GM21737 (cell line): Measurements from ENCODE around the gene FBXO24.
"Not testable (repeated sequence)": the region's sequence is repeated elsewhere in the genome, so short reads cannot be mapped to it uniquely, and the experiment has no call there.

ENCODE experiments used
- ATAC-seq: cut with Tn5 transposase; IDR thresholded peaks from one replicate; pipeline ENCODE4 v1.9.1; 2021; ENCODE audit warnings: mild to moderate bottlenecking, moderate library complexity; ENCODE audit not compliant: unreplicated experiment

FBXO24 gene, protein sequence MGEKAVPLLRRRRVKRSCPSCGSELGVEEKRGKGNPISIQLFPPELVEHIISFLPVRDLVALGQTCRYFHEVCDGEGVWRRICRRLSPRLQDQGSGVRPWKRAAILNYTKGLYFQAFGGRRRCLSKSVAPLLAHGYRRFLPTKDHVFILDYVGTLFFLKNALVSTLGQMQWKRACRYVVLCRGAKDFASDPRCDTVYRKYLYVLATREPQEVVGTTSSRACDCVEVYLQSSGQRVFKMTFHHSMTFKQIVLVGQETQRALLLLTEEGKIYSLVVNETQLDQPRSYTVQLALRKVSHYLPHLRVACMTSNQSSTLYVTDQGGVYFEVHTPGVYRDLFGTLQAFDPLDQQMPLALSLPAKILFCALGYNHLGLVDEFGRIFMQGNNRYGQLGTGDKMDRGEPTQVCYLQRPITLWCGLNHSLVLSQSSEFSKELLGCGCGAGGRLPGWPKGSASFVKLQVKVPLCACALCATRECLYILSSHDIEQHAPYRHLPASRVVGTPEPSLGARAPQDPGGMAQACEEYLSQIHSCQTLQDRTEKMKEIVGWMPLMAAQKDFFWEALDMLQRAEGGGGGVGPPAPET

DNA sequence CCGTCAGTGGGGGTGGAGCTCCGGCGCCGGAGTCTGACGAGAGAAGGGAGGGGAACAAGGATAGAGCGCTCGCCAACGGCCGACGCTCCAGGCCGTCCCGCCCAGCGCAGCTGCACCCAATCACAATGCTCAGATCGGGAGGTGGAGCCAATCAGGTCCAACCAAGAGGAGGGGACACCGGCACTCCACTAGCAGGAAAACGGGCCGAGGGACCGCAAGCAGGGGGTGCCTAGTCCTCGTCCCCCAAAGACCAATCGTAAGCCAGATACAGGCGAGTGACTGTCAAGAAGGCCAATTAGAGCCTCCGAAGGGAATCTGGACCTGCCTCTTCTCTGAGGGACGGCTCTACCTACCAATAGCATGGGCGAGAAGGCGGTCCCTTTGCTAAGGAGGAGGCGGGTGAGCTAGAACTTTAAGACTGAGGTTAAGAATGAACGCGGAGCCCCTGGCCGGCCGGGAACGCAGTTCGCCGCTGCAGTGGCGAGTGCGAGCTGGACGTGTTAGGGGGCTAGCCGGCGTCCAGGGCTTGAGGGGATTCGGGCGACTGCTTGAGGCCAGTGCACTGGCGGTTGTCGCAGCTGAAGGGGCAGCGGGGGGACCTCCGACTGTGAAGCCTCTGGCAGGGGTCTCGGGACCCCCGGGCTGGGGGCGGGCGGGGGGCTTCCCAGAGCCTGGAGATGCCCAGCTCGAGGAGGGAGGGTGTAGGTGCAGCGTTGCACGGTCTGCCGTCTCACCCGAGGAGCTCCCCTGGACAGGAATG is at the start of gene FBXO24:
TSS of gene FBXO24 (plus strand) at position 63 of the 760 bp plus-strand sequence. CDS start at position 361, 298 bp downstream.
- peak; percentile 77 for ATAC-seq

- ATAC-seq: not testable (repeated sequence)
Observed at GRCh38 chr7:100536695-100537094, 49.4 kb upstream of the FBXO24 start.

- ATAC-seq: no peak
Observed at GRCh38 chr7:100538348-100538653, 47.8 kb upstream of the FBXO24 start.

DNA sequence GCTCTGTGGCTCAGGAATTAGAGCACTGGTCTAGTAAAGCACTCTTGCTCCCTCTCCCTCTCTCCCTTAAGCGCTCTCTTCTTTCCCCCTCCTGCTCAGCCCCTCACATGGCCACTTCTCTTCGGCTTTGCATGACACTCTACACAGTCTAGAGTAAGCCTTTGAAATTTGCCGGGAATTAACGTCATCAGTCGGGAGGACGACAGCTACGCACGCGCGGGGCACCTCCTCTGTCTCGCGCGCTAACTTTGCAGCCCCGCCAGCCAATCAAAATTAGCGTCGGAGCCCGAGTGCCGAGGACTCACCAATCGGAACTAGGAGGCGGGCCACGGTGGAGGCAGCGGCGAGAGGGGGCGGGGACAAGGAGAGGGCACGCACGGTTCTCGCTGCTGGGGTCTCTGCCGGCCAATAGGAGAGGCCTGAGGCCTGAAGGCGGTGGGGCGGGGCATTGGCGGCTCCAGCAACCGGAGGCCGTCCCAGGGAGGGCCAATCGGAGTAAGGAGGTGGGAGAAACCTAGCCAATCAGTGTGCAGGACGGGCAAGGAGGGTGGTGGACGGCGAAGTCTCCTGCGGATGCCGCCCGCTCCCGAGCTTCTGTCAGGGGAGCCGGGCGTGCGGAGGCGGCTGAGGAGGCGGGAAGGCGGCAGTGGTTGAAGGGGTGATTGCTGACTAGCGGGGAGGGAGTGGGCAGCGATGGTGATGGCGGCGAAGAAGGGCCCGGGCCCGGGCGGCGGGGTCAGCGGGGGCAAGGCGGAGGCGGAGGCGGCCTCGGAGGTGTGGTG is 47.3 kb upstream of the FBXO24 start, which contains the start of gene AGFG2:
TSS of gene AGFG2 (plus strand) at position 550 of the 782 bp plus-strand sequence. CDS start at position 694, 144 bp downstream.
- peak; percentile 94 for ATAC-seq

GRCh38 chr7:100539436-100540006 is 46.6 kb upstream of the FBXO24 start:
- no peak for ATAC-seq

DNA sequence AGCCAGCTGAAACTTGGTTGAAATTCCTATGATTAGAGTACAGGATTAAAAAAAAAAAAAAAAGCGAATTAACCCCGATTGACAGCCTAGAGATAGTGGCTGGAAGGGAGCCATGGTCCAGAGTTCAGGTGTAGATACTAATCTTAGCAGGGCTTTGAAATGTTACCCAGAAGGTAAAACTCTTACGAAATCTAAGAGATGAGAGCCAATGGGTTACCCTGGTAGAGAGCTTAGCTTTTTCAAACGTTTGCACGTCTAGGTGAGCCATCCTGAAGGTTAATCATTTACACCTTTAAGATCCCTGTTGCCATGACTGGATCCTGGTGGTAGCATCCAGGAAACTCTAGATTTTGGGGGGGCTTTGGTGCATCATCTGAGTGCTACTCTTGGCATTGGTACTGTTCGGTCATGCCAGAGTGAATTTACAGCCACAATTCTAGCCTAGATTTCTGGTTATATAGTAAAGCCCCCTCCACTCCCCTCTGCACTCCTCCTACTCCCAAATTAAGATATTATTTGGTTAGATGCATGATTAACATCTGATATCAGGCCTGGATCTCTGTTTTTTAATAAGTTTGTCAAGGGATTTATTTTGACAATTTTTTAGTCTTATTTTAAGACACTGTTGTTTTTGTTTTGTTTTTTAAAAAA is 45.9 kb upstream of the FBXO24 start:
- no peak for ATAC-seq

DNA sequence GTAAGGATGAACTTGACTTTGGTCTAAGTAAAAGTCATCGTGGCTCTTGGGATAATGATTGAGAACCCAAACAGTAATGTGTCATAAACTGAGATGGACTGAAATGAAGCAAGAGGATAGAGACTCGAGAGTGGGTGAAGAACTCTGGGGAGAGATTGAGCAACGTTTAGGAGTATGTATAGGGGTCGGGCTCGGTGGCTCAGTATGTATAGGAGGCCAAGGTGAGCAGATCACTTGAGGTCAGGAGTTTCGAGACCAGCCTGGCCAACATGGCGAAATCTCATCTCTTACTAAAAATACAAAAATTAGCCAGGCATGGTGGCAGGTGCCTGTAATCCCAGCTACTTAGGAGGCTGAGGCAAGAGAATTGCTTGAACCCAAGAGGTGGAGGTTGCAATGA is 44.8 kb upstream of the FBXO24 start:
- not testable (repeated sequence) for ATAC-seq

DNA sequence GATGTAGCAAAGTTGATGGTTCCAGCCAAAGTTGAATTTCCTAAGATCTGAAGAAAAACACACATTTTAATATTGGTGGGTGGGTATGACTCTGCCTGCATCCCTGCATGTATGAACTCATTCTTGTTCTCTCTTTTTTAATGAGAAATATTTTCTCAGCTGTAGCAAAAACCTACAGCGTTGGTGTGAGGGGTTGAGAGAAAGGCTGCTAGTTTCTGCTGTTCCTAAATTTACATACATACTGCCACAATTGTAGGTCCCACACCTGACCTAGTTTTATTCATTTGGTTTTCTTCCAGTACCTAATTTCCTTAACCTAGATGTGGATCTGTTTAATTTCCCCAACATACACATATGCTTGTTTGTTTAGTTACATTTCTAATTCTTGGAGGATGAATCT is 42.5 kb upstream of the FBXO24 start:
- no peak for ATAC-seq

DNA sequence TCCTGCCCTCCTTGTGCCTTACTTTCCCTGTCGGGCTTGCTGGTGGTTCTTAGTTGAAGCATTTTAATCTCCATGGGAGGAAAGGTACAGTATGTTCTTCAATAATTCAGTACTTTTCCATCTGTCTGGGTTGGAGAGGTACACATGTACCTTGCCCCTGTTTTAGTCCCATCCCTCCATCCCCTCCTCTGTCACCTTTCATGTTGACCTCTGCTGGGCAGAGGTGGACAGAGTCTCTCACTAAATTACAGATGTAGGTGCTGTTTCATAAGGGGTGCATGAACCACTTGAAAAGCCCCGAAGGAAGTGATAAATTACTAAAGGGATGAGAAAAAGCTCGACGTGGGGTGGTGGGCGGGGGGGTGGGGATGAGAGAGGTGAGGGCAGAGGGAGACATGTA is 41.7 kb upstream of the FBXO24 start:
- ATAC-seq: no peak

DNA sequence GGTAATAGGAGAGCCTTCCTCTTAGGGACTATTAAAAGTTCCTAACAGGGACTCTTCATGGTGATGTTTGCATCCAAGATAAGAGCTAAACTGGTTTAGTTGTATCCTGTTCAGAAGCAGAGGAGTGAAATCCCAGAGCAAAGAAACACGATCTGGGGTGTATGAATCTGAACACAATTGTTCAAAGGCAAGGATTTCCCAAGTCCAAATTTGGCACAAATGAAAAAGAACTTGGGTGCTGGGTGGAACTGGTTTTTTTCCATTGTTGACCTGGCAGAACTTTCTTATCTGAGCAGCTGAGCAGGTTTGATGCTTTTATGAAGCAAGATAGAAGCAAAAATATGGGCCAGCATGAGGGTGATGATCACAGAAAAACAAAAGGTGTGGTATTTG is 41.2 kb upstream of the FBXO24 start:
- no peak for ATAC-seq

DNA sequence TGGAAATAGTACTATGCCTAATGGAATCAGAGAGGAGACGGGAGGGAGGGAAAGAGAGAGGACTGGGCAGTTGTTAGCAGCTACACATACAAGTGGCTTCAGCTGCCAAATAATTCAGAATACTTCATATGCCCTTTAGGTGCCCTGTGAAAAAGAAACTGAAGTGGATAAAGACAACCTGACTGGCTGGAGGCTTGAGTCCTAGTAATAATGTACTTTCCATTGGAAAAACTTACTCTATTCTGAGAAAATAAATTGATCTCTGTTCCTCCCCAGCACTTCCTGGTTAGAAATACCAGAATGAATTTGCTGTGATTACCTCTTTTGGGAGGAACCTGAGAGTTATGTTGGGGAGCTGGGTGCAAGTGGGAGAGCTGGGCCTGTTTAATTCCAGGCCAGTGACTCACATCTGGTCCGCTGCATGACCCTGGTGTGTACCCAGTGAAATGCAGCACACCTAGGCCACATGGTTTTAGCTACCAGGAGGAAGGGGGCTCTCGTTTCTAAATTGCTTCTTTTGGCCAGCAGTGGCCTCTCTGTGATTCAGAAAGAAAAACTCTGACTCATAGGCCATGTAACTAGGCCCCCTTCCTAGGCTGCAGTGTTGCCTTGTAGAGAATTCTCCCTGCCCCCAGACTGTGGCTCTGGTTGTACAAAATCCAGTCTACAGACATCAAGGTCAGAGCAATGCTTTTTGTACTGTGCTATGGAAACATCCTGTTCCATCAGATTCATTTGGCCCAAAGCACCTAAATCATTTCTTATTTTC is 40.6 kb upstream of the FBXO24 start:
- peak; percentile 52 for ATAC-seq

GRCh38 chr7:100546129-100546925 is 39.8 kb upstream of the FBXO24 start:
- no peak for ATAC-seq

DNA sequence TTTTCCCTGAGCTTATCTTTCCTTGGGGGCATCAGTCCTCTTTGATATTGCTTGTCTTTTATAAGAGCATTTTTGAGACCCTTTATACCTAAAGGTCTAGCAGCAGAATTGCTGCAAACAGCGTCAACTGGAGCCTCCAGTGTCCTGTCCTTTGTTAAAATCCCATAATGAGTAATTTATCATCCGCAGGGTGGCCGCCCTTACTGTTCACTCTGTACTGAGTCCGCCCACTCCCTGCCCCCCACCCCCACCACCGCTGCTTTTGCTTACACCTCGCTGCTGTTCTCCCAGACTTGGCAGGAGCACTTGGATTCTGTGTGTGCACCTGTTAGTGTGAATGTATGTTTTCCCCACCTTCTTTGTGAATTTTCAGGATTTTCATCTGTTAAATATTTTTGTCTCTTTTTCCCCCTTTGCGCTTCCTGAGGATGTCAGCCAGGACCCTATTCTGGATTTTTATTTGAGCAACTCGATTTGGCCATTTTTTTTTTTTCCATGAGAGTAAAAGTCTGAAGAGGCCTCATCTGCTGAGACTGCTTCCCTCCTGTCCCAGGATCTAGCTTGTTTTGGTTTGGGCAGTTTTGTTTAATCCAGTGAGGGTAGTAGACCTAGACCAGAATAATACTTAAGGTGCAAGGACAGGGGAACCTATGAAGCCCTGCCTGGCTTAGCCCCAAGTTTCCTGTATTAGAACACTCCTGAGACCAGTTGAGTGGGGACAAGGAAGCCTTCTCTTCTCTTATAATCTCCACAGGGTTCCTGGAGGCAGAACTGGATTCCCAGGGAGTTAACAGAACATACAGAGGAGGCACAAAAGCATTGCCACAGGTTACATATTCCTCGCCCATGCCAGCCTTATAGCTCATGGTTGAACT is 39.0 kb upstream of the FBXO24 start:
- ATAC-seq: no peak

DNA sequence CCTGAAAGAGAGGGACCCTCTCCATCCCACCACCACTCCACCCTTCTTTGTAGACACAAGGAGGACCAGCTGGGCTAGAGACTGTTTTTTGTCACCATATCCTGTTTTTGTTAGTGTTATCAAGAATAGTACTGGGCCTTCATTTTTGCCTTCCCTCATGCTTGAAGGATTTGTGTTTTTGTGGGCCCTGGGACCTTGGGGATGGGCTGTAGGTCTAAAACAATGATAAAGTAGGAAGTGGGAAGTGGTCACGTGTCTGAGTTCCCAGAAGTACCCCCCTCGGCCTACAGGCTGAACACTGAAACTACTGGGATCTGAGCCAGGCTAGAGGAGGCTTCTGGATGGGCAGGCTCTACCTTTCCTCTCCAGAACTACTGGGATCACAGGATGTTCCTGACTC is 38.3 kb upstream of the FBXO24 start:
- no peak for ATAC-seq

DNA sequence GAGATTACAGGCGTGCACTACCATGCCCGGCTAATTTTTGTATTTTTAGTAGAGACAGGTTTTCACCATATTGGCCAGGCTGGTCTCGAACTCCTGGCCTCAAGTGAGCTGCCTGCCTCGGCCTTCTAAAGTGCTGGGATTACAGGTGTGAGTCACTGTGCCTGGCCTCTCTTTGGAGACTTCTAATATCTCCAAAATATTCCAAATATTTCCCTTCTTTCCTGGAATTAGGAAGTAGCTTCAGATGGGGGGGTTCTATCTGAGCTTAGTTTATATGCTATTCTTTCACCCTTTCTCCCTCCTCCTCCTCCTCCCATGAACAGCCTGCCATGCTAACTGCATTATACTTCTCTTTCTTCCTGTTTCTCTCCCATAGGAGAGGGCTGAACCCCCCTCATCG is 37.7 kb upstream of the FBXO24 start:
- not testable (repeated sequence) for ATAC-seq

GRCh38 chr7:100552532-100552931 is 33.6 kb upstream of the FBXO24 start:
- ATAC-seq: no peak

DNA sequence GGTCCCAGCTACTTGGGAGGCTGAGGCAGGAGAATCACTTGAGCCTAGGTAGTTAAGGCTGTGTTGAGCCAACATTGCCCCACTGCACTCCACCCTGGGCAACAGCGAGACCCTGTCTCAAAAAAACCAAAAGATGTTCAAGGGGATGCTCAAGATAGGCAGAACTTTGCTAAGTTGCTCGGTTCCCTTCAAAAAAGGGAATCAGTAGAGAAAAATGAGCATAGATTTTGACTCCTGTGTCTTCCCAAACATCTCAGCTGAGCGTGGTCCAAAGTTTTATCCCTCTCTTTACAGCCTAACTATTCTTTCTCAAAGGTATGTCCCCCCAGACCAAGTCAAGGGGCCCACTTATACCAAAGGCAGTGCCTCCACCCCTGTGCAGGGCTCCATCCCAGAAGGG is 33.1 kb upstream of the FBXO24 start:
- no peak for ATAC-seq

DNA sequence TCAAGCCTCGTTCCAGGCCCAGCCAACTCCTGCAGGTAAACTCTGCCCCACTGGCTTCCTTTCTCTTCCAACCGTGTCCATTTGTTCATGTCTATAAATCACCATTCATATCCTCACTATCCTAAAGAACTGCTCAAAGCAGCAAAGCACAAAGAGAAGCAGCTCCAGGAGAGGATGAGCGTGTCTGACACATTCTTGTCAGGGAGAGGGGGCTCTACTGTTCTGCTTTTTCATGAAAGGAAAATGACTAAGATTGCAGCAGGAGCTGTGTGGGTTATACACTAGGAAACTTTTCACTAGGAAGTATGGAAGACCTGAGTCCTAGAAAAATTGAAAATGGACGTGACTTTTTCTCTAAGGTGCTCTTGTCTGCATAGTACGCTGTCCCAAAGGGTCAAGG is 30.4 kb upstream of the FBXO24 start:
- ATAC-seq: no peak
